Measurements from ENCODE around the gene RETREG1. TPM values are rescaled to one million over a fixed set of nuclear protein-coding genes. Genes with fewer than 3 reads are reported as not detected.
"Not testable (repeated sequence)": the region's sequence is repeated elsewhere in the genome, so short reads cannot be mapped to it uniquely, and the experiment has no call there.

RETREG1 gene, protein sequence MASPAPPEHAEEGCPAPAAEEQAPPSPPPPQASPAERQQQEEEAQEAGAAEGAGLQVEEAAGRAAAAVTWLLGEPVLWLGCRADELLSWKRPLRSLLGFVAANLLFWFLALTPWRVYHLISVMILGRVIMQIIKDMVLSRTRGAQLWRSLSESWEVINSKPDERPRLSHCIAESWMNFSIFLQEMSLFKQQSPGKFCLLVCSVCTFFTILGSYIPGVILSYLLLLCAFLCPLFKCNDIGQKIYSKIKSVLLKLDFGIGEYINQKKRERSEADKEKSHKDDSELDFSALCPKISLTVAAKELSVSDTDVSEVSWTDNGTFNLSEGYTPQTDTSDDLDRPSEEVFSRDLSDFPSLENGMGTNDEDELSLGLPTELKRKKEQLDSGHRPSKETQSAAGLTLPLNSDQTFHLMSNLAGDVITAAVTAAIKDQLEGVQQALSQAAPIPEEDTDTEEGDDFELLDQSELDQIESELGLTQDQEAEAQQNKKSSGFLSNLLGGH
- total RNA-seq, result 105 TPM
- long read RNA-seq, transcript RETREG1-202 (7 exons, 3,145 nt), result minor isoform, 49 of 126 reads
- long read RNA-seq, transcript RETREG1-201 (9 exons, 3,268 nt), result major isoform, 53 of 126 reads
- long read RNA-seq, partial matches to known transcripts, result 5 of 126 reads
- long read RNA-seq, other reads (novel, unspliced or antisense), result 19 of 126 reads

DNA sequence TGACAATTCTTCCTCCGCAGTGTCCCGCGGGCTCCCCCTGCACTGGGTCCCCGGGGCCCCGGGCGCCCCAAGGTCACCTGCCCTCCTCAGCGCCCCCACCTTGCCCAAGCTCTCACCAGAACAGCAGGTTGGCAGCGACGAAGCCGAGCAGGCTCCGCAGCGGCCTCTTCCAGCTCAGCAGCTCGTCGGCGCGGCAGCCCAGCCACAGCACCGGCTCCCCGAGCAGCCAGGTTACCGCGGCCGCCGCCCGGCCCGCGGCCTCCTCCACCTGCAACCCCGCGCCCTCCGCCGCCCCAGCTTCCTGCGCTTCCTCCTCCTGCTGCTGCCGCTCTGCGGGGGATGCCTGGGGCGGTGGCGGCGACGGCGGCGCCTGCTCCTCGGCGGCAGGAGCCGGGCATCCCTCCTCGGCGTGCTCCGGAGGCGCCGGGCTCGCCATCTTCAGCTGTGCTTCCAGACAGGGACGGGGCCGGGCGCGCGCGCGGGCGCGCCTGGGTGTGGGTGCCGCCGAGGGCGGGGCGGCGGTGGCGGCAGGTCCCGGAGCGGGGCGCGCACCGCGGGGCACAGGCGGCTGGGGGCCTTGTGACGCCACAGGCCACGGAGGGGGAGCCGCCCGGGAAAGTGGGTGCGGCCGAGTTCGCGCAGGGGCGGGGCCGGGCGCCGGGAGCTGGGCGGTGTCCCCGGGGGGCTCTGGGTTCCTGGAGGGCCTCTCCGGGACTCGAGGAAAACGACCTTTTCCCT lies at the start of gene RETREG1:
RETREG1 (minus strand) TSS at position 462 of the 738 bp plus-strand sequence; CDS start at position 436, 26 bp downstream.
- peak; percentile 87 for DNase-seq (ENCODE audit: low spot score)
- intact Hi-C loops (cut with DNase I), result loop anchor here (2.0 kb wide), 1 partner anchor 42 kb away; no protein-coding TSS in a partner anchor

DNA sequence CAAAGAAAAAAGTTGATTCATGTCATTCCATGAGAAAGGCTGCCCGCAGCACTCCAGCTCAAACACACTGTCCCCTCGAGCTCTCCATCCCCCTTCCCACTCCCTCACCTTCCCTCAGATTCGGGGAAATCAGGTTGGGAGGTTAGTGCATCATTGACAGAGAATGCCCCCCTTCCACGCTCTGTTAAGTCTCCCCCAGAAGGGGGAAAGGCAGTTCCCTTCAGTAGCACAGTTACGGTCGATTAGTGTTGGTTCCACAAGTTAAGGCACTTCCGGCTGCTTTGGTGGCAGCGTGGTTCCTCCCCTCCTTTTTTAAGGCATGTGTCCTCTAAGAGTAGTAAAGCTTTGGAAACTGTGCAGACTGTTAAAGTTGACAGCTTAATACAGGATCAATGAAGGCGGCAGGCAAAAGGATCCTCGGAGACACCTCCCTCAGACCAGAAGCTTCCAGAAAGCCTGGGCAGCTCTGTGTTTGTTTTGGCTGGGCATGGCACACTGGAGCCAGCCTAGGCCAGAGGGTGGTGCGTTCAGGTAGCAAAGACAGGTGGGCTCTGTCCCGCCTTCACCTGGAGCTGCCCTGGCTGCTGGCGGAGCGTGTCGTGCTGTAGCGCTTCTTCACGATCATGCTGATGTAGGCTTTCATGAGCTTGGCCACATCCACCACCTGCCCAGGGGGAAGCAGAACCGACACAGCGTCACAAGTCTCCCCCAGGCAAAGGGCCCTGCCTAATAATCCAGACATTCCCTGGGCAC lies 49.5 kb upstream of the RETREG1 start:
- DNase-seq (ENCODE audit: low spot score), result no peak
- intact Hi-C loops (cut with DNase I), result loop anchor here (2.0 to 10.0 kb wide), 4 partner anchors 114 to 502 kb away; partner anchors contain the start of gene ZNF622

DNA sequence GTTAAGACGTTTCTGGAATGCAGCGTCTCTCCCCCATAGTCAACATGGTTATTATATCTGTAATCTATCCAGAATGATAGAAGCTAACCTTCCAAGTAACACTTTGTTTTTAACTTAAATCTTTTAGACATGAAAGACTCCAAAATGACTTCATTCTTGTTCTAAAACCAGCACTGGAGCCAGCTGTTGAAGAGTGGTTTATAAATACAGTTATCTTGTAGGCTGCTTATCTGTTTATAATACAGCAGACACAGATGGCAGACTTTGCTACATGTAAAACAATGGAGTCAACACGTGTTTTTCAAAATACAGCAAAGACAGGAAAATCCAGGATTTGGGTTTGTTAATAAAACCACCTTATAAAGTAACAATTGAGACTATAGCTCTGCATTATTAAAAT lies 48.8 kb upstream of the RETREG1 start:
- intact Hi-C loops (cut with DNase I), result loop anchor here (5.0 to 10.0 kb wide), 2 partner anchors 198 to 501 kb away; partner anchors contain the start of gene ZNF622
- no peak for DNase-seq (ENCODE audit: low spot score)

DNA sequence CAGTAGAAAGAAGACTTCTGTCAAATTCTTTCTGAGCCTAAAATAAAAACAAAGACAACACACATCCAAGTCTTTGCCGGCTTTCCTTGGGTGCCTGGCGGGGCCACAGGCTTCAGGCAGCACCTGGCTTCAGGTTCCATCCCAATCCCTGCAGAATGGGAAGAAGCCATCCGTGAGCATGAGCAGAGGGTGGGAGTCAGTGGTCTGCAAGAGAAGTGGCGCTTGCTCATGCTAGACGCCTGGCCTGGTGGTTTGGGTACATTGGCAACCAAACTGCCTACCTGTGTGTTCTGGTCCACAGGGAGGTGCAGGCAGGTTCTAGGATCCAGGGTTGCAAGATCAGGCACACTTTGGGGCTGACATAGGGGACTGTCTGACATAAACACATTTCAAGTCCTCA lies 47.6 kb upstream of the RETREG1 start:
- intact Hi-C loops (cut with DNase I), result loop anchor here (10.0 kb wide), 1 partner anchor 500 kb away; no protein-coding TSS in a partner anchor
- DNase-seq (ENCODE audit: low spot score), result no peak

DNA sequence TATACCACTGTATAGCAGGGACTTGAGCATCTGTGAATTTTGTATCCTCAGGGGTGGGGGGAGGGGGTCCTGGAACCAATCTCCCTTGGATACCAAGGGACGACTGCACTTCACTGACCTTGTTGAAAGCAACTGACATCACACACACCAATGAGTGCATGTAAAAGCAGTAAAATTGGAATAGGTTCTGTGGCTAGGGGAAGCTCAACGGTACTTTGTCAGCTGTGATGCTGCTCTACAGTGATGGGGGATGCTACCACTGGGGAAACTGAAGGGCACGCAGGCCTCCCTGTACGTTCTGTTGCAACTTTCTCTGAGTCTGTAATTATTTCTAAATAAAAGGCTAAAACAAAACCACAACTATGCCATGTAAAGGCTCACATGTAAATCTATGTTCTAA lies 47.0 kb upstream of the RETREG1 start:
- intact Hi-C loops (cut with DNase I), result loop anchor here (10.0 kb wide), 1 partner anchor 499 kb away; no protein-coding TSS in a partner anchor
- DNase-seq (ENCODE audit: low spot score), result no peak

DNA sequence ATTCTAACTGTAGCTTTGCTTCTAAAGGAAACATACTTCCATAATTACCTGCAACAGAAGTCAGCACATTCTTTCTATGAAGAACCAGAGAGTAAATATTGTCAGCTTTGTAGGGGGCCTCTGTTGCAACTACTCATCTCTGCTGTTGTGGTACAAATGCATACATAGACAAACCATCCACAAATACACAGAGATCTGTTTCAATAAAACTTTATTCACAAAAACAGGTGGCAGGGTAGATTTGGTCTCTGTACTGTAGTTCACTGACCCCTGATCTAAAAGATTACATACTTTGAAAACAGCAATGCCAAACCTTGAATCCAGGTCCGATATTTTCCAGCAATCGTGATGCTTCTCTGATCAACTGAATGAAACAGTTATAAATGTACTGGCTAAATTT lies 44.9 kb upstream of the RETREG1 start:
- no peak for DNase-seq (ENCODE audit: low spot score)
- intact Hi-C loops (cut with DNase I), result loop anchor here (10.0 kb wide), 1 partner anchor 497 kb away; no protein-coding TSS in a partner anchor

DNA sequence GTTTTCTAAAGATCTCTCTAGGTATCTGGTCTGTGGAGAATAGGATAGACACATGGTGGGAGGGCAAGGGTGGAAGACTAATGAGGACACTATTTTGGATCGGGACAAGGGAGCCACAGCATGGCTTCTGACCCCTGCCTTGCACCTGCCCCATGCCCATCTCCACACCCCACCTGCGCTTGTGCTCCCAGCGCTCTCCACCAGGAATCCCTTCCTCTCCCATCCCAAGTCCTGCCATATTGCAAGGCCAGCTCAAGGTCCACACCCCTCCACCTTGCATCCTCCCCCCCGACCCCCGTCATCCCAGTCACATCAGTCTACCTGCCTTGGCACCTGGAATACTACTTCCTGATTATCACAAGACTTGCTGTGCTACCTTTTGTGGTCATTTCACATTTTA lies 44.2 kb upstream of the RETREG1 start:
- intact Hi-C loops (cut with DNase I), result loop anchor here (10.0 kb wide), 1 partner anchor 496 kb away; no protein-coding TSS in a partner anchor
- DNase-seq (ENCODE audit: low spot score), result no peak

DNA sequence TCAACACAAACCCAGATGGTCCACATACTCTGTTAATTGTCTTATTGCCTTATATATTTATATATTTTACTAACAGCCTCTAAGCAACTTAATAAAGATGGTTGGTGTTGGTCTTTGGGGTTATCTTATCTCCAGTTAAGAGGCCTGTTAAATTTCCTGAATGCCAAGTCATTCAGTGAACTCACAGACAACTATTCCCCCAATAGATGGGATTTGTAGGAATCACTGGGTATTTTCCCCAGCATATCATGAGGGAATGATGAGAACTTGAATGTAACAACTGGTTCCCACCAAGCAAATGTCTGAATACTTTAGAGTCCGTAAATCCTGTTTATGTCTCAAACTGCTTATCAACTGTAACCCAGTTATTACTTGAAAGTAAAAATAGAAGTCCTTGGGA lies 42.7 kb upstream of the RETREG1 start:
- intact Hi-C loops (cut with DNase I), result no loop called here
- DNase-seq (ENCODE audit: low spot score), result no peak

DNA sequence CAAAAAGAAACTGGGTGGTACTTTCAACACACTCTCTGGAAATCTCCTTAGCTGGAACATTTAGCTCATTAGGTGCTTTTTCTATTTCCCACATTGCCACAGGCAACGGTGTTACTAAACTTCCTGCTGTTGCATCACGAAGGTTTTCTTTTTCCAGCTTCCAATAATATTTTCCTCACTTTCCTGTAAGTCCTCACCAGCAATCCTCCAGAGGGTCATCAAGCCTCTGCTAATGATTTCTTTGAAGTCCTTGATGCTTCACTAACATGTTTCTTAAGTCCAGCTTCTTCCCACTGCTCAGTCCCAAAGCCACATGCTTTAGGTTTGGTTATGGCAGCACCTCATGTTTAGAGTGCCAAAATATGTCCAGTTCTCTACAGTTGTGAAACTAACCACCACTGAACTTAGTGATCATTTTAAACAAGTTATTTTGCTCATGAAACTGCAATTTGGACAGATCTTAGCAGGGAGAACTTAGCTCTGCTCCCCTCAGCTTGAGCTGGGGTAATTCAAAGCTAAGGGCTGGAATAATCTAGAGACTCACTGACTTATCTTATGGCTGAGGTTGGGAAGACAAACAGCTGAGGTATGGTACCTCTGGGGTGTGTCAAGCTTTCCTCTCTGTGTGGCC lies 39.9 kb upstream of the RETREG1 start:
- no peak for DNase-seq (ENCODE audit: low spot score)
- intact Hi-C loops (cut with DNase I), result no loop called here

DNA sequence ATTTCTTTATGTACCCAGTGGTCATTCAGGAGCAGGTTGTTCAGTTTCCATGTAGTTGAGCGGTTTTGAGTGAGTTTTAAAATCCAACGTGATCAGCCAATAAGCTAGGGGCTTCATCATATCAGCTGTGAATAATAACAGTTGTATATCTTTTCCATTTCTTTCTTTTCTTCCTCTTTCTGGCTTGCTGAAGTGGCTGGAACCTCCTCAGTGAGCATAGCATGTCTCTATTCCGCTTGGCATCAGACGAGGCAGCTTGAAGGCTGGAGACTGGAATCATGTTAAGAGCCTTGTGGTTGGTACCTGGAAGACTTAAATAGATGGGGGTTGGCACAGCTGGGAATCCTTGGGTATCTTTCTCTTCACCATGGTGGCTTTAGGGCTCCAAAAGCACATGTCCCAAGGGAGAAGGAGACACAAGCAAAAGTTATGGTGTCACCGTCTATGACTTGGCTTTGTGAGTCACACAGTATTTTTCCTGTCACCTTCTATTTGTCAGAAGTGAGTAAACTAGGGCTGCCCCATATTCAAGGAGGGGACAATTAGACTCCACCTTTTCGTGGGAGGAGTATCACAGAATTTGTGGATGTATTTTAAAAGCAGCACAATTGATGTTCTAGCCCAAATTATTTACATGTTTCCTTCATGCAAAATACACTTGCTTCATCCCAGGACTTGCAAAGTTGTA lies 38.0 kb upstream of the RETREG1 start:
- intact Hi-C loops (cut with DNase I), result no loop called here
- no peak for DNase-seq (ENCODE audit: low spot score)

DNA sequence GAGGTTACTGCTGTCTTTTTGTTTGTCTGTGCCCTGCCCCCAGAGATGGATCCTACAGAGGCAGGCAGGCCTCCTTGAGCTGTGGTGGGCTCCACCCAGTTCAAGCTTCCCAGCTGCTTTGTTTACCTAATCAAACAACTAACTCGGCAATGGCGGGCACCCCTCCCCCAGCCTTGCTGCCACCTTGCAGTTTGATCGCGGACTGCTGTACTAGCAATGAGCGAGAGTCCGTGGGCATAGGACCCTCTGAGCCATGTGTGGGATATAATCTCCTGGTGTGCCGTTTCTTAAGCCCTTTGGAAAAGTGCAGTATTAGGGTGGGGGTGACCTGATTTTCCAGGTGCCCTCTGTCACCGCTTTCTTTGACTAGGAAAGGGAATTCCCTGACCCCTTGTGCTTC lies 31.9 kb upstream of the RETREG1 start:
- DNase-seq (ENCODE audit: low spot score); intact Hi-C loops (cut with DNase I): not testable (repeated sequence)

DNA sequence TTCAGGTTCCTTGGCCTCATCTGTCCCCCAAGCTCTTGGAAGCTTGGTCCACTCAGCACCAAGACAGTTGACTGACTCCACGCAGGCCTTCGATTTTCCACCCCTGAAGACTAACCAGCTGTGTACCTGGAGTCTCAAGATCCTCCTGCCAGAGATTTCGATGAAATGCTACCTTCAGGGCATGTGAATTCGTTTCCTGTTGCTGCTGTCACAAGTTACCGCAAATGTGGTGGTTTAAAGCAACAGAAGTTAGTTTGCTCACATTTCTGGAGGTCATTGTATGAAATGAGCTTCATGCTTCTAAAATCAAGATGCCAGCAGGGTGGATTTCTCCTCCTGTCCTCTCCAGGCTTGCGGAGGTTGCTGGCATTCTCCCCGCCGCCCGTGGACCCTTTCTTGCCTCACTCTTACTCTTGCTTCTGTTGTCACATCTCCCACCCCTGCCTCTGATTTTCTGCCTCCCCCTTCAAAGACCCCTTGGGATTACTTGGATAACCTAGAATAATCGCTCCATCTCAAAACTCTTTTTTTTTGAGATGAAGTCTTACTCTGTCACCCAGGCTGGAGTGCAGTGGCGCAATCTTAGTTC lies 27.6 kb upstream of the RETREG1 start:
- intact Hi-C loops (cut with DNase I), result no loop called here

DNA sequence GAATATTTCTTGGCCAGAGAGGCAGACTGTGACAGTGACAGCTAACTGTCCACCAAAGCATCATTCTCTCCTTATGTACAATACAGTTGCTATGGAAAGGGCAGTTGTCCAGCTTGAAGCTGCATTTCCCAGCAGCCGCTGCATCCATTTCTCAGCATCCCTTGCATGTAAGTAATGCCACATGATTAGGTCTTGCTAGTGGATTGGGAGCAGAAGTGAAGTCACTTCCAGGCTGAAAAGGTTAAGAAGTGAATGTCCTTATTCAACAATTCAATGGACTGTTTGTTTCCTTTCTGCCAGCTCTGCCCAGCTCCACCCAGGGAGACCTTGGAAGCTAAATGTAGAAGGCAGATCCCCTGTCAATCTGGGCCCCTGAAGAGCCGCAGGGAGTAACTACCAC lies 26.1 kb upstream of the RETREG1 start:
- no peak for DNase-seq (ENCODE audit: low spot score)
- intact Hi-C loops (cut with DNase I), result no loop called here

More for the DNA sequence above, 27.6 kb upstream of the RETREG1 start:
- no peak for DNase-seq (ENCODE audit: low spot score)

DNA sequence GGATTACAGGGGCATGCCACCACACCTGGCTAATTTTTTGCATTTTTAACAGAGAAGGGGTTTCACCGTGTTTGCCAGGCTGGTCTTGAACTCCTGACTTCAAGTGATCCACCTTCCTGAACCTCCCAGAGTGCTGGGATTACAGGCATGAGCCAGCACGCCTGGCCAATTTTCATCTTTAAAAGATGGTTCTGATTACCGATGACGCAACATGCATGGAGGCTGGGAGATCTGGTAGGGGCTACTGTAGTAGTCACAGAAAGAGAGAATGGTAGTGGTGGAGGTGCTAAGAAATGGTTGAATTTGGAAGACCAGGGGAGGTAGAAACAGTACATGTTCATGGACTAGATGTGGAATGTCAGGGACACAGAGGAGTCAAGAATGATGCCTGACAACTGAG lies 22.4 kb upstream of the RETREG1 start:
- intact Hi-C loops (cut with DNase I), result no loop called here
- DNase-seq (ENCODE audit: low spot score), result no peak

DNA sequence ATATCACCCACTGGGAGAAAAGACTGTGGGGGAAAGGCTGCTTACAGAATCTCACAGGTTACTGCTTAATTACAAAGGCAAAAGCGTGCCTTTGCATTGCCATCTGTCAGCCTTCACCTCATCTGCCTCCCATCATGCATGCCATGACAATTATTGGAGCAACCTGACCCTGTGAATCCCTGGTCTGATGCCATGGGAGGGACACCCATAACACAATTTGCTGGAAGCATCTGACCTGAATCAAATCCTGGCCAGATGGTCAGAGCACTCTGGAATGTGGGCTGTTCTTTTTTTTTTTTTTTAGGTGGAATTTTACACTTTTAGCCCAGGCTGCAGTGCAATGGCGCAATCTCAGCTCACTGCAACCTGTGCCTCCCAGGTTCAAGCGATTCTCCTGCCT lies 11.6 kb upstream of the RETREG1 start:
- intact Hi-C loops (cut with DNase I), result no loop called here
- DNase-seq (ENCODE audit: low spot score), result no peak

DNA sequence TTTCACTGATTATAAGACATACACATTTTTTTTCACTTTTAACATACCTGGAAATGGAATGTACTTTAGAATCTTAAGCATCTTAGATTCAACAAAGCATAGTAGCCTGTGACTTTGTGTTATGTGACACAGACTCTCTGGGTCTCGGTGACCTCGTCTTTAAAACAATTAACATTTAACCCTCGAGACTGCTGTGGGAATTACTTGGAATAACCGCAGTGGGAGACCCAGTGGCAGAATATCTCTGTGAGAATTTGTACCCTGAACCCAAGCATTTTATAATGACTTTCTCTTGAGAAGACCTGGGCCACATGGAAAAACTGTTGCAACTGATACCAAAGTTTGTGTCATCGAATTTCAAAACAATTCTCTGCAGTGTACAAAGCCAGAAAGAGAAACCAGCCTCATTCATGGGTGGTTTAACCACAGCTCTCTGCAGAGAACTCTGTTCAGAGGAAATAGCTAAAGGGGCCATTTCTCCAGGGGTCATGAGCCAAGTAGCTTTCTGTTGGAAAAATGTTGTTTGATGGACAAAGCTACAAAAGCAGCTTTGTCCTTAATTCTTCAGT lies 10.0 kb upstream of the RETREG1 start:
- DNase-seq (ENCODE audit: low spot score), result no peak
- intact Hi-C loops (cut with DNase I), result no loop called here

DNA sequence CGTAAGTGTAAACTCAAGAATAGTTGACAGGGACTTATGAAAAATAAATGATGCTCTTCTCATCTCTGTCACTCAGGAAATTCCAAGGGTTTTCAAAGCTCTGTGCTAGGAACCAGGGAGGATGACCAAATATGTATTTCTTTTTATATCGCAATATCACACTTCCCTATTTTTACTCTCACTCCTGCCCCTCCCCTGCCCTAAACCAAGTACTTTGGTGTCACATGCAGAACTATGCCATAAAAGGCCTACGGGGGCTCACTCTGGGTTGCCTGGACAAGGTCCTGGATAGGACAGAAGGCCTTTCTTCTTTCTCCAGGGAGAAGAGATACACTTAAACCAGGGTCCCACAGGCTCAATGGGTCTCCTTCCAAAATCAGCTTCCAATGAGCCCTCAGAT lies 8.3 kb upstream of the RETREG1 start:
- no peak for DNase-seq (ENCODE audit: low spot score)
- intact Hi-C loops (cut with DNase I), result no loop called here

DNA sequence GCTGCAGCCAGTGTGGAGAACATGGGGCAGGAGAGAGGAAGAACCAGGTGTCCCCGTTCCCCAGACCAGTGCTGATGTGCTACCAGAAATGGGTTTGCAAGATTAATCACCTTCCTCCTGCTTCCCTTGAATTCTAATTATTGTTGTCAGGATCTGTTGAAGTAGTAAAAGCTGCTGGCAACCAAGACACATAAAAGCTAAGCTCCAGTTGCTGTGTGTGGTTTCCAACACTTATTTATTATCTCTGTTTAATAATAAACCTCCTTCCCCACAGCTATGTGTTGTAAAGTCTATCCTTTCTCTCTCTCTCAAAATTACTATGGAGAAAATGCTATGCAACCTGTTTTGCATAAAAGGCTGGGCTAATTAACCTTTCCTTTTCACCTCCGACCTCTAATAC lies 2.3 kb upstream of the RETREG1 start:
- DNase-seq (ENCODE audit: low spot score), result no peak
- intact Hi-C loops (cut with DNase I), result no loop called here
